ENCODE results near the gene ST3GAL6. TPM values are rescaled to one million over a fixed set of nuclear protein-coding genes. Genes with fewer than 3 reads are reported as not detected.

Gene ST3GAL6
- total RNA-seq, 1 donor from 2014 or later: 2.7 TPM

DNA sequence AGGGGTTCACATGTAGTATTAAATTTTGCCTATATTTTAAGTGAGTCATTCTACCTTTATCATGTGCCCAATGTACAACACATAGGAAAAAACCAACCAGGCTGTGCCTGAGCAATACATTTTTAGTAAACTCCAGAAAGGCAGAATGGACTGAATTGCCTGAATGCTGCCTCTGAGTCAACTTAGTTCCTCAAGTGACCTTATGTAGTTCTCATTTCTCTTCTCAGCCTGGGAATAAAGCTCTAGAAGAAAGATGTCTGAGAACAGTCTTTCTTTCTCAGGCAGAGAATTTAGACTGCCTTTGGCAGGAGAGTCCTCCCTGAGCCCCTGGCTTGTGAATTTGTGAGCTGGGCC, 13.0 kb downstream of the ST3GAL6 start:
- Histone ChIP-seq H3K4me1 (peaks cover 13 to 33% of the 10 kb centered on the region in 2 donors), H3K4me3 (no peak overlapping the region), H3K27ac (peak overlapping the region; percentile 76 to 77), H3K27me3 (no peaks in the 10 kb centered on the region), H3K9me3 (no peaks in the 10 kb centered on the region), H3K36me3 (no peaks in the 10 kb centered on the region)
- DNase-seq (ENCODE audit: low spot score in 2 of 2): no peak
- intact Hi-C loops (cut with DNase I): loop anchor here (2.0 to 5.0 kb wide), 2 partner anchors 43 to 89 kb away; no protein-coding TSS in a partner anchor
- TF ChIP-seq CTCF (IDR thresholded peaks at IDR 0.05): no peak

- H3K9me3 ChIP-seq: no peaks in the 10 kb centered on the region
- peak overlapping the region; percentile 76 to 77 for H3K27ac ChIP-seq
- no peaks in the 10 kb centered on the region for H3K36me3 ChIP-seq
- DNase-seq (ENCODE audit: low spot score in 2 of 2): no peak
- intact Hi-C loops (cut with DNase I): loop anchor here (2.0 to 5.0 kb wide), 2 partner anchors 44 to 90 kb away; no protein-coding TSS in a partner anchor
- no peak for TF ChIP-seq CTCF (IDR thresholded peaks at IDR 0.05)
- H3K4me1 ChIP-seq: peaks cover 13 to 45% of the 10 kb centered on the region in 2 donors
- no peaks in the 10 kb centered on the region for H3K27me3 ChIP-seq
- no peak overlapping the region for H3K4me3 ChIP-seq
Observed at GRCh38 chr3:98777286-98777685, 14.1 kb downstream of the ST3GAL6 start.

- Histone ChIP-seq H3K9me3 (no peaks in the 10 kb centered on the region), H3K4me3 (no peak overlapping the region), H3K4me1 (peaks cover 13 to 49% of the 10 kb centered on the region in 2 donors), H3K27me3 (no peaks in the 10 kb centered on the region), H3K36me3 (no peaks in the 10 kb centered on the region), H3K27ac (peak overlapping the region; percentile 76 to 77)
- intact Hi-C loops (cut with DNase I): loop anchor here (2.0 to 5.0 kb wide), 2 partner anchors 45 to 91 kb away; no protein-coding TSS in a partner anchor
- no peak for DNase-seq (ENCODE audit: low spot score in 2 of 2)
- no peak for TF ChIP-seq CTCF (IDR thresholded peaks at IDR 0.05)
Observed at GRCh38 chr3:98777801-98778220, 14.7 kb downstream of the ST3GAL6 start.

GRCh38 chr3:98778383-98778782, 15.2 kb downstream of the ST3GAL6 start:
- peaks cover 13 to 55% of the 10 kb centered on the region in 2 donors for H3K4me1 ChIP-seq
- no peak for TF ChIP-seq CTCF (IDR thresholded peaks at IDR 0.05)
- no peaks in the 10 kb centered on the region for H3K36me3 ChIP-seq
- H3K9me3 ChIP-seq: no peaks in the 10 kb centered on the region
- no peaks in the 10 kb centered on the region for H3K27me3 ChIP-seq
- no peak overlapping the region for H3K4me3 ChIP-seq
- intact Hi-C loops (cut with DNase I): loop anchor here (5.0 kb wide), 1 partner anchor 91 kb away; no protein-coding TSS in a partner anchor
- no peak for DNase-seq (ENCODE audit: low spot score in 2 of 2)
- H3K27ac ChIP-seq: peak overlapping the region; percentile 76 to 77

DNA sequence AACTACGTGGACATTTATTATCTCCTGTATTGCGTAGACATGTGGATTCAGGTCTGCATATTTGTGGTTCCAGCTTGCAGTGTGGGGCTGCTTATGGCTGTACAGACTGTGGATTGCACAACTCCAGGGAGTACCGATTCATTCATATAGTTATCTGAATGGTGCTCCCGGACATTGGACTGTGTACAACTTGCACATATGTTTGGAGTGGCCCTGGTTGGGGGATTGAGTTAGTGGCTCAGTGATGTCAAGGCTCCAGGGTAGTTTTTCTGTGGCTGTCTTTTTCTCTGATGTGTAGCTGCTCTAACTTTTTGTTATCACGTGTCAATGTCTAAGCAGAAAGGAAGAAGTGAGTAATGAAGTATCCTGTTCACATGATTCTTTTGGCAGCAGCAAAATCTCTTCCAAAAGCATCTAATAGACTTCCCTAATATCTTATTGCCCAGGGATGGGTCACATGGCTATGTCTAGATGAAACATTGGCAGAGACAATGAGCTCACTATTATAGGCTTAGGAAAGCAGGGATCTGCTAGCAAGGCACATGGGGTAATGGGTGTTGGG, 15.8 kb downstream of the ST3GAL6 start:
- H3K4me1 ChIP-seq: peaks cover 13 to 60% of the 10 kb centered on the region in 2 donors
- no peaks in the 10 kb centered on the region for H3K36me3 ChIP-seq
- no peak for DNase-seq (ENCODE audit: low spot score in 2 of 2)
- TF ChIP-seq CTCF (IDR thresholded peaks at IDR 0.05): no peak
- intact Hi-C loops (cut with DNase I): loop anchor here (5.0 kb wide), 1 partner anchor 92 kb away; no protein-coding TSS in a partner anchor
- H3K27me3 ChIP-seq: no peaks in the 10 kb centered on the region
- peak overlapping the region; percentile 76 to 77 for H3K27ac ChIP-seq
- no peak overlapping the region for H3K4me3 ChIP-seq
- H3K9me3 ChIP-seq: no peaks in the 10 kb centered on the region

All from ascending aorta (tissue), 2 donors.